Ureter (tissue), 1 donor: ENCODE results near the gene LHPP. TPM values are rescaled to one million over a fixed set of nuclear protein-coding genes. Genes with fewer than 3 reads are reported as not detected.
A peak's percentile ranks its signal among the peaks of the same experiment; 100 is the strongest.

Experiments used
- DNase-seq: peaks from one replicate; pipeline ENCODE4 v3.0.0-alpha.2; 2020; ENCODE audit warnings: low spot score
- total RNA-seq: library from RNA; stranded (reverse); gene quantifications from one replicate; pipeline ENCODE4 v1.2.4, GENCODE V29; 2023
- donor health status: DM: yes; HTN: yes; CAD: no.

The LHPP gene
- total RNA-seq, 1 donor from 2014 or later = 37.9 TPM

DNA sequence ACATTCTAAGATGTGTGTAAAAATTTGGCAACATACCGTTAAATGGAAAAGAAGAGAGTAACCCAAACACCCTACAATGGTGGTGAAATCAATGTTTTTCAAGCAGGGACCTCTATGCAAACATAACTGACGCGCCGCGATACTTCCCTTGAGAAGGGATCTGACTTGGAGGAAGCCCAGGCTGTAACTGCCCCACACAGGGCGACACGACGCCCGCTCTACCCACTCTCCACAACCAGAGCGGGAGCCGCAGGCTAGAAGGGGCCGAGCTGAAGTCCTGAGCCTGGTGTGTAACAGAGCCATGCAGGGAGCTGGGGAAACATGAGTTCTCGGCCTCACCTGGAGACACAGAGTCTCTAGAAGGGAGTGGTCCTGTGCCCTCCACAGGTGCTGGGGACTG, 162.4 kb downstream of the LHPP start:
- DNase-seq = no peak

DNA sequence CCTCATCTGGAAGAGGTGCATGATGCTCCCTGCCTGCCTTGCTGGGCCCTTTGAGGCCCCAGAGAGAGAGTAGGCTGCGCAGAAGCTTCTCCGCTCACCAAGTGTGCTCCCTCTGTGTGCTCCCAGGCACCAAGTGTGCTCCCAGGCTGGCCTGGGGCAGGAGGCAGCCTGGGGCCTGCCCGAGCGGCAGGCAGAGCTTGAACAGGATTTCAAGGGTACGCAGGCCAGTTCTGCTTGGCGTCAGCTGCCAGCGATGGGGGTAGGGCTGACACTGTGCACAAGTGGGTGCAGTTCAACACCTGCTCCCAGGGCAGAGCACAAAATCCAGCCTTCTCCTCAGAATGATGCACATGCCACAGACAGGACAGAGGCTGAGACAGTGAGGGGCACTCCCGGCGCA, 162.8 kb downstream of the LHPP start:
- DNase-seq = no peak

DNA sequence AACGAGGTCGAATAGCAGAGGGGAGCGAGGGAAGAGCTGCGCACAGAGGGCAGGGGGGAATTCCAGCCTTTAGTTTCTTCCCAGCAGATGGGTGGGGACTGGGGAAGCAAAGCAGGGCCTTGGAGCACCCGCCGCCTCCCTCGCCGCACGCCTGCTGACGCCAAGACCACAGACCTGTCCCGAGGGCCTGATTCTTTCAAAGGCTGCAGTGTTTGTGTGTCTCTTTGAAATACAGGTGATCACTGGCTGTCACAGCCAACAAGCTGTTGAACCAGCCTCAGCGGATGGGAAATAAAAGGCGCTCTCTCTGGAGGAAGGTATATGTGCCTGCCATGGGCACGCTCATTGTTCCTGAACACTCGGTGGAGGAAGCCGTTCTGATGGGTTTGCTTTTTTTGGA, 163.3 kb downstream of the LHPP start:
- no peak for DNase-seq

DNA sequence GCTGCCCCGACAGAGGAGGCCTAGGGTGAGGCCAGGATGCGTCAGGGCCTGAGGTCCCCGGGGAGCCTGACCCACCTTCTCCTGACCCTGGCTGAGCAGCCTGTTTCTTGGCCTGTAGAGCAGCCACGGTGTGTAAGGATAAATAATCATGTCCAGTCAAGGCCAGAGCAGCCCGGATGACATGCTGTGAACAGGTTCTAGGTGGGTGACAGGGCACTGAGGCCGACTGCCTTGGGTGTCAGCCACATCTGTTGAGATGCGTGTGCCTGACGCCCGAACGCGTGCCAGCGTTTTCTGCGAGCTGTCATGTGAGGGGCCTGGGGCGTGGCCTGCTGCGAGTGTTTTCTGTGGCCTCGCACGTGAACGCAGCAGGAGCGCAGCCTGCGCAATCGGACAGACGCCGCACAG, 164.2 kb downstream of the LHPP start:
- DNase-seq = no peak

DNA sequence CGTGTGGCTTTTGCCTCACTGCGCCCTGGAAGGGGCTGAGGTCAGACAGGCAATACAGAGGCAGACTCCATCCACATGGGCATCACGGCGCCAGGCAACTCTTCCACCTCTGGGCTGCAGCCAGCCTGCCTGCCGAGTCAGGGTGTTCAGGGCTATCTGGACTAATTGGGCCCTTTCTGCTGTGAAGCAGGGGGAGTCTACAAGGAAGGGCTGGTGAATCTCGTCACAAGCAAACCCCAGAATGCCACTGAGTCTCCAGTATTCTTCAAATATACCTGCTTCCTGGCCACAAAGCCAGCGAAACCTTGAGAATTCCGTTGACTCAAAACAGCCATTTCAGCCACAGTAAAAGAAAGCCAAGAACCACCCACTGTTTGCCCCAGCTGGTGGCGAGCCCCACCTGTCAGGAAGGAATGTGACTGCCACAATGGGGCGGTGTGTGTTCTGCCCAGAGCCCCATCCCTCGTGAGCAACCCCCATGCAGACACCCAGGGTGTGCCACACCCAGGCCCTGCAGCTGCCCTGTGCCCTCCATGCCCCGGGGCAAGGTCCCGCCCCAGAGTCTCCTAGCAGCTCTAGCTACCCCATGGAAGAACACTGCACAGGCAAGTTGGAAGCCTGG, 165.2 kb downstream of the LHPP start:
- no peak for DNase-seq

DNA sequence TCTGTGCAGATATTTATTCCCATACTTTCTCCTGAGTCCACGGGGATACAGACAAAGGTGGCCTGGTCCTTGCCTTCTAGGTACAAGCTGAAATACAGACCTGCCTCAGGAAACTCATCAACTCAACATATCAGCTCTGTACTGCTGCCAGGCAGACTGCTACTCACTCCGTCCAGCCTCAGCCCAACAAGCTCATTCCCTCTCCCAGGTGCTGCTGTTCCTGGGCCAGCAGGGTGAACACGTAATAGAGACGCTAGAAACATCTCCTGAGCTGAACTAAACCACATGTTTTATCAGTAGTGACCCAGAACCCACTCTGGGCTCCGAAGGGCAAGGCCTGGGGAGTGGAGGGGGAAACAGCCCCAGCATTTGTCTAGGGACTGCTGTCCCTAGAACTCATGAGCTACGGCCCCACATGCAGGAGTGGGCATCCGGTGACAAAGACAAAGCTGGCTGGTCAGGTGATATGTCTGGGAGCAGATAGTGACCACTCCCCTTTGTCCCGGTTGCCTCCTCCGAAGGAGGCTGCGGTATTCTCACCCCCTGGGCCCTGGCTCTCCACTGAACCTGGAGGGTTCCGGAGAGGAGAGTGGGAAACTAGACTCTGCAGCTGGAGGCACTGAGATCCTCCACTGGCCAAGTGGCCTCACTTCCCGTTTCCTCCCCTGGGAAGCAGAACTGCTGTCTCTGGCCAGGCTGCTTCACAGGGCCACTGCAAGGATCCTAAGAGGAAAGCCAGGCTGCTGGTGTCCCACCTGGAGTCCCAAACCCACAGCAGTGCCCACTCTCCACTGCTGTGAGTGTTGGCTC, 166.4 kb downstream of the LHPP start:
- DNase-seq = no peak

DNA sequence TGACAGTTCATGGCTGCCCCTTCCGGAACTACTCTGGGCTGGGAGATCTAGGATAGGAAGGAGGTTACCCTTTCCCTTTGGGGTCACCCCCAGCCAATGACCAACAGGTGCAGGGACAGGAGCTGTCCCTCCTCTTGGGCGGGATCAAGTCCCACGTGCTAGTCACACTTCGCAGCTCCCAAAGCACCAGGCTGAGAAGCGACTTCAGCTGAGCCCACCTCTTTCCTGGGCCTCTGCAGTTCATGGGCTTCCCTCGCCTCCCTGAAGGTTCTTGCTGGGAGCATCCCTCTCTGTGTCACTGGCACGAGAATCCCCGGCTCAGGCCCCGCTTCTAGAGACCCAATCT, 167.0 kb downstream of the LHPP start:
- no peak for DNase-seq

DNA sequence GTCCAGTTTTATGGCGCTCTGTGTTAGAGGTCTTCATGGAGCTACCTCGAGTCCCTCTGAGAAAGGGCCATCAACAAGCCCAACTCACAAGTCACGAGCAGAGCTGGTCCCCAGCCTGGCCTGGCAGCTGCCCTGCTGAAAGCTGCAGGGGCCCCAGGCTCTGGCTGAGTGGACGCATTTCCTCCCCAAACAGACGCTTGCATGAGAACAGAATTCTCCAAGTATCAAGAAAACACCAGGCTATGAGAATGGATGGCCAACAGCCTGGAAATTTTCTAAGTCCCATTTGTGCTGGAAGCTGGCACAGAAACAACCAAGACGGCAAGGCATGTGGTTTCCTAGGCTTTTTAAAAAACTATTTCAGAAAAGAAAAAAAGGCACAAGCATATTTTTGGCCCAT, 167.8 kb downstream of the LHPP start:
- DNase-seq = no peak

DNA sequence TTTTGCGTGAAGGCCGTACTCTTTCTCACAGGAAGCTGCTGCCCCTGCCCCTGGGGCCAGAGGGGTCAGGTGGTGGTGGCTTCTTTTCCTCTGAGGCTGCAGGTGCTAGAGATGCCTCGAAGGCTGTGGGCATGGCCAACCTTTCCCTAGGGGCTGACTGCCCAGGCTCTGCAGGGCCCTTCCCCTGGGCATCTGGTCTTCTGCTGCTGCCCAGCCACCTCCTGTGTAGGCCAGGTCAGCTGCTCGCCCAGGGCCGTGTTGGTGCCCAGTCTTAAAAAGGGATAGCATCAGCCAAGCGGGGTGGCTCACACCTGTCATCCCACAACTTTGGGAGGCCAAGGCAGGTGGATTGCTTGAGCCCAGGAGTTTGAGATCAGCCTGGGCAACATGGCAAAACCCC, 168.2 kb downstream of the LHPP start:
- DNase-seq = no peak

DNA sequence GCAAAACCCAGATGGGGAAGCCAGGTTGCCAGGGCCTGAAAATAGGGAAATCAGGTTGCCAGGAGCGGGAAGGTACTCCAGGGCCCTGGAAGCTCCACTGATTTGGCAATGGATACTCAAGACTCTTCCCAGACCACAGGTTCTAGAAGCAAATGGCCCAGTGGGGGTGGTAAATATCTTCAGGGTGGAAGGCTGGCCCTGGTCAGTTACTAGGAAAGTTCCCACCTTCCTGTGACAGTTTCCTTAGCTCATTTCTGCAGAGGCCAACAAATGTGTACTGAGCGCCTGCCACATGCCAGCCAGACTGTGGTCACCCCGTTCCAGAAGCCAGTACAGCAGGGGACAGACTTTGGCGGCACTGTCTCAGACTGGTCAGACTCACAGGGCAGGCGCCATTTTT, 168.9 kb downstream of the LHPP start:
- DNase-seq = no peak

DNA sequence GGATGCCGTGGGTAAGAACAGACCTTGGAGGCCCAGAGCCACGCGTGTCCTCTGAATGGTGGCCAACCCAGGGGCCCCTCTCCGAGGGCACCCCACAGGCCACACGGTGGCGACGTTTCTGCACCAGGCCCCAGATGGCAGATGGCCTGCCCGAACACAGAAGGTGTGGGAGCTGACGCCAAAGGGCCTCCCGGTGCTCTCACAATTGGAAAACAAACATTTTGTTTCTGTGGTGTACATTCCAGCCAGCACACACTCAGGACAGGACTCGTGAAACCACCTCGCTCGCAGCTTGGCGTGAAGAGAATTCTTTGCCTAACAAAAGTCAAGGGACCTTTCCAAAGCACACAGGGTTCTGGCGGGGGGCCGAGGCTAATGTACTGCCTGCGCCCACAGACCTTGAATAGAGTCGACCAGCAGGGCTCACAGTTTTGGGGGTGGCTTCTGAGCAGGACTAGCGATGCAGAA, 170.5 kb downstream of the LHPP start:
- peak; percentile 66 for DNase-seq

DNA sequence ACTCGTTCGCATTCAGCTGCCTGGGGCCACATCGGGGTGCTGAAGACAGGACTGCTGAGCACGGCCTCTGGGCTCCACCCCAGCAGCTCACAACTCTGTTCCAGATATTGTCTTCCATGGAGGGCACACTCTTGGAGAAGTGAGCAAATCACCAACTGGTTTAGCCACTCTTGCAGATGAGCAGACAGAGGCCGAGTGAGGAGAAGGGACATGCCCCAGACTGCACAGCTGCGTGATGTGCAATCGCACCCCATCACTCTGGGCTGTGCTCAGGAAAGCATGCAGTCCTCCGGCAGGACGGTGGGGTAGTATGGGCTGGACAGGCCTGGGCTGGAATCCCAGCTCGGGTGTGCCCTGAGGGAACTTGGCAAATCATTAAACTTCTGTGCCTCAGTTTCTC, 170.9 kb downstream of the LHPP start:
- no peak for DNase-seq

DNA sequence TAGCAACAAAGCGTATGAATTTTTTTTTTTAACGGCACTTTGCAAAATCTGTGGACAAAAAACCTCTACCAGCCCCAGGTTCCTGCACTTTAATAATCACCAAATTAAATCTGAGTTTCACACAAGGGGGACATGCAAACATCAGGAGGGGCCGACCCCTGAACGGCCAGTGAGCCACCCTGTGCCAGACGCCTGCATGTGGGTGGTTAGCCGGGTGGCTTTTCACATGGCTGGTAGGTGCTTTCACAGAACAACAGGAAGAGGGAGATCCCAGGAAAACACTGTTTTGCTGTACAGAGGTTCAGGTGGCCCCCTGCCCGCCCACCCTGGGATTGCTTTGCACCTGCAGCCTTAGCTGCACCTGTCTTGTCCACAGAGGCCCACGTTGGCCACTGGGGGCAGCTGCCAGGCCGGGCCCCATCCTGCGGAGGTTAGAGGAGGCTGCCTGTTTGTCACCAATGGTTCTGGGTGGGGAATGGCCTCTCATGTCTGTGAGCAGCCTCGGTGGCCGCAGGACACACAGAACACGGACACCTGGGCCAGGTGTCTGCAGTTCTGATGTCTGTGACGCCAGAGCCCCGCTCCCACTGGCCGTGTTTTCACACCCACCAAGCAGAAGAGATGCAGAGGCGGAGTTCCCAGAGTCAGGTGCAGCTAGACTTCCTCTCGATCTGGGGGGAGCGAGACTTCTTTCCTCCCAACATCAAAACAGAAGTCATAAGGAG, 174.8 kb downstream of the LHPP start:
- DNase-seq = no peak

DNA sequence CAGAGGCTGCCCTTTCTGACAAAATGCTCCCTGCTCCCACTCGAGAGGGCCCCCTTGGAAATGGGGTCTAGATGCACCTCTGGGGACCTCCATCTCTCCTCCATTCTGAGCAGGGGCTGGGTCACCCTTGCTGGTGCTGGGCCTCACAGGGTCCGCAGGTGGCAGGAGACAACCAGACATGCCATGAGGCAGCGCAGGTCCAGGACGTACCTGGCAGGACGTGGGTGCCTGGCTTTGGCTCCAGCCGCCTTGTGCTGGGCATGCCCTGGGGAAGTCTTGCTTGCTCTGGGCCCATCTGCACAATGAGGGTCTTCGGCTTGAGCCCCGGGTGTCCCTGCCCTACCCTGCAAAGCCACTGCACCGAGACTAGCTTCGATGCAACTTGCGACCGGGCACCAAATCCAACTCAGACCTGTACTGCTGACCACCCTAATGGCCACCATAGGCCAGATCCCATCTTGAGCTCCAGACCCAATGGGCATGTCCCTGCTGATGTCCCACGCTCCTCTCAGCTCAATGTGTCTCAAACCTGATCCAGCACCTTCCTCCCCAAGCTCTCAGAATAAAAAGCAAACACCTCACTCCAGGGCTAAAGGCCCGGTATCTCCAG, 175.6 kb downstream of the LHPP start:
- DNase-seq = no peak

DNA sequence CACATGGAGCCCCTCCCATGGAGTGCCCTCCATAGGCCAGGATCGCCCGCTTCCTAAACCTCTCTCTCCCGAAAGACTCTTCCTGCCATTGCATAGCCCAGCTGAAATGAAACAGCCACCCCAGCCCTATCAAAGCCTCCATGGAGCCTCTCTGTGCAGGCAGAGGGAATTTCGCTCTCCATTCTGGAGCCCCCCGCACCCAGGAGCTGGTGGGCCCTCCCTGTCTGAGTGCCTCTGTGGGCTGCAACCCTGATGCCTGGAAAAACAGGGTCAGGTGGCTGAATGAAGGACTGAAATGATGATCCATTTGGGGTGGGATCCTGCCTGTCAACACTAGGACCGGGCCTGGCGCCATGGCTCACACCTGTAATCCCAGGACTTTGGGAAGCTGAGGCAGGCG, 176.1 kb downstream of the LHPP start:
- DNase-seq = no peak

DNA sequence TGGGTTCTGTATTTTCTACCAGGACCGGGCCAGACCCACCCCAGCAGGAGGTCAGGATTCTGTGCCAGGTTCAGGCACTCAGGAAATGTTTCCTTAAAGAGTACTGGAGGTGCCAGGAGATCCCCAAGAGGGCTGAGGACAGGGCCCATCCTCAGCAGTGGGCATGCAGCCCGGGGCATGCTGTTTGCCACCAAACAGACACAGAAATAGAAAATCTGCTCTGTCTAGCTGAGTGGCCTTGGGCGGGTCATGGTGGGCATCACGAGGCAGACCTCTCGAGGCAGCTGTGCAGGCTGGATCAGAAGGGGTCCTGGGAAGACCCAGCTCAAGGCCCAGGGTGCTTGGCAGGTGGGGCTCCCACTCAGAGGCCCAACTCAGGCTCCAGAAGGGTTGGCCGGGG, 177.6 kb downstream of the LHPP start:
- DNase-seq = no peak

DNA sequence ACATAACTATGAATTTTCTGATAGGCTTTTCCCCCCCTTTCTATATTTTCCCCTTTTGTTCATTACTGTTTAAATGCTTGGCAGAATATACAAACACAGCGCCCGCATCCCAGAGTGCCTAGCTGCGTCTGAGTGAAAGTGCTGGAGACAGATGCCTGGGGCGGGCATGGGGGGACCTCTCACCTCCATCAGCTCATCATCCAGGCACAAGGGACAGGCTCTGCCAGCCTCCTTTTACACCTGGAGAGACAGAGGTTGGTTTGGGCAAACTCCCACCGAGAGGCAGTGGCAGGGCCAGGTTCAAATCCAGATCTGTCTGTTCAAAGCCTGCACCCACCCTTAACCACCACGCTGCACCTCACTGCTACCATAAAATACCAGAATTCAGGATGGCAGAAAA, 178.0 kb downstream of the LHPP start:
- DNase-seq = no peak

DNA sequence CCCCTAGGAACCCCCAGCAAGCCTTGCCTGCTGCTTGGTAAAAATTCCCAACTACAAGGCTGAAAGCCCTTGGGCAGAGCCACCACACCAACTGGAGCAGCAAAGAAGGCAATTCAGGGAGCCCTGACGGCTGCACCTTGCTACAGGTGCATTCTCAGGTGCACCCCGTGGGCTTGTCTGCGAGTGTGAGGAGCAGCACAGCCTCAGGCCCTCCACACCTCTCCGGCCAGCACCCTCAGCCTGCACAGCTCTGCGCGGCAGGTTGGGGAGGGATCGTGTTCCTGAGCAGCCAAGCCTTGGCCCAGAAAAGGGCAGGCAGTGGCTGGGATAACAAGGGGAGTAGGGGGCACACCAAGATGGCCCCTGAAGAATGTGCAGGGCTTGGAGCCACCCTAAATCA, 178.4 kb downstream of the LHPP start:
- no peak for DNase-seq

DNA sequence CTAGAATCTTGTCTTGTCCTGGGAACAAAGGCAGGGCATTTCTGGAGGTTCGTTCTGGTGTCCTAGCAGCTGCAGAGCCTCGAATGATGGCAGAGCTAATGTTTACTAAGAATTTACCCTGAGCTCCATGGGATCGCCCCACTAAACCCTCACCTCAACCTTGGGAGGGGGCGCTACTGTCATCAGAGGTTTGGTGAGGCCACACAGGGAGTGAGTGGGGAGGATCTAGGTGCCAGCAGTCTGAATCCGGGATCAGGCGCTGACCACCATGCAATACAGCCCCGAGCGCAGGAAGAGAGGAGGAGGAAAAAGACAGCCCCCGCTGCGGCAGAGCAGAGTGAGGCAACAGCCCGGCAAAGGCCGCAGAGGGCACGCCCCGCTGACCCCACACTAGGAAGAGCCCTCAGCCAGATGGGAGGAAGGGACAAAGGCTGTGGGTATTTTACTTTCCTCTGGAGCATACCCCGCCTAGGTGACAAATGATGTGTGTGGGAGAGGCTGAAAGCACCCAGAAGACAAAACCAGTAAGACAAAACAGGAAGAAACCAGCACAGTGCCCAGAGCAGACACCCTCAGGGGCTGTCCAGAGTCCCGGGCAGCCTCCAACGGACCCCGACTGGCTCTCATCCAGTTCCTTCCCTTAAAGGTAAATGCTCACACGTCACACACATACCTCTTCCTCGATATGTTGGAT, 179.1 kb downstream of the LHPP start:
- DNase-seq = no peak

DNA sequence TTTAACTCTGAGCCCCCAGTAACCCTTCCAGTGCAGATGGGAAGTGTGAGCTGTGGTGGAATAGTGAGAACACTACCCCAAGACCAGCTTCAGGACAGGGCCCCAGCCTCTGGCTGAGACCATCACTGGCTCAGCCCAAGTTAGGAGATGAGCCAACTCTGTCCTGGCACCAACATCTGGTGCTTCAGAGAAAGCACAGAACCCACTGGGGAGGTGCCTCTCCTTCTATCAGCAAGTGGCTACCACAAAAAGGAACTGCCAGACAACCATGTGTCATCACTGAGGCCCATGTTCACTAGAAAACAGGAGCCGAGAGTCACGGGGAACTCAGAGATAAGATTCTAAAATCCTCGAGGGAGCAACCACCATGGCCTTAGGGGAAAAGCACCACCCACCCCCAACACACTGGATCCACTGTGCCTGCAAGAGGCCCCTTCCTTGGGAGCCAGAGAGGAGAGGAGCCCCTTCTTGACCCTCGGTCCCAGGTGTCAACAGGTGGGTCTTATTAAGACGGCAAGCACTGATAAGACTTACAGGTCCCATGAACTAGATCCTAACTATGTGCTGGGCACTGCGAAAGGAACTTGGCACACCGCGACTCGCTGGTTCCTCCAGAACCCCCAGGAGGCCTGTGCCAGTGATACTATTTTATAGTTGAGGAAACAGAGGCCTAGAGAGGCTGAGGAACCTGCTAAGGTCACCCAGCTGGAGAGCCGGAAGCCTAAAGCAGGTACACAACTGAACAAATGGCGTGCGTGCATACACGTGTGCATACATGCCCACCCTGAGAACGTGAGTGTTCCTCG, 179.9 kb downstream of the LHPP start:
- DNase-seq = no peak

DNA sequence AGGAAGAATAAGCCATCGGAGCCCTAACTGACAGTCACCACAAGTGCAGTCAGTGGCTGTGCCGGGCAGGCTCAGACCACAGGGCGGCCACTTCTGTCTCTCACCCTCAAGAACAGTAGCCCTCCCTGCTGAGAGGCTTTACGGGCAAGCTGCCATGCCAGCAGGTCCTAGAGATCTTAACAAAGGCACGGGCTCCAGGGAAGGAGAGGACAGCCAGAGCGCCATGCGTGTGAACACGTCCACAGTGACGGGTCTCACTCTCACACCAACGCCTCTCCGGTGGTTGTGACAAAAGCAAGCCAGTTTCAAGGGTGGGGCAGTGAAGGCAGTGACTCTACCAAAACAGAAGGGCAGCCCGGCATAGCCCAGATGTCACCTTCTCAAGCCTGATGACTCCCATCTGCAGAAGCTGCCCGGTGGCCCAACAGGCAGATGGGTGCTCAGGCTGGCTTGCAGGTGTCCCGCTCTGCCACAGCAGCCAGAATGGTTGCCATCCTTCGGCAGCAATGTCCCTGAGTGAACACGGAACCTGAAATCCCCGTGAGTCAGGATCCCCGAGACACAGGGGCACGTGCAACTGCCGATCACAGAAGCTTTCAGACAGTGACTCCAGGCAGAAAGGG, 180.6 kb downstream of the LHPP start:
- DNase-seq = no peak
